Retinal pigment epithelial cell (primary cell): ENCODE measurements around the gene PDE4A.

ENCODE experiments used
- DNase-seq: peaks from one replicate; pipeline ENCODE4 v3.0.0-alpha.2; 2010; ENCODE audit warnings: low read depth
- H3K4me3 ChIP-seq: 2 replicates; pipeline ENCODE4 v1.5.1; 2011; ENCODE audit warnings: mild to moderate bottlenecking, low read length, control low read depth, moderate library complexity
- TF ChIP-seq, protein P1 (sequence below): conservative IDR thresholded peaks from 2 replicates; pipeline ENCODE4 v1.5.1; 2011; ENCODE audit warnings: low read depth, low read length, control low read depth, inconsistent platforms

PDE4A gene

DNA sequence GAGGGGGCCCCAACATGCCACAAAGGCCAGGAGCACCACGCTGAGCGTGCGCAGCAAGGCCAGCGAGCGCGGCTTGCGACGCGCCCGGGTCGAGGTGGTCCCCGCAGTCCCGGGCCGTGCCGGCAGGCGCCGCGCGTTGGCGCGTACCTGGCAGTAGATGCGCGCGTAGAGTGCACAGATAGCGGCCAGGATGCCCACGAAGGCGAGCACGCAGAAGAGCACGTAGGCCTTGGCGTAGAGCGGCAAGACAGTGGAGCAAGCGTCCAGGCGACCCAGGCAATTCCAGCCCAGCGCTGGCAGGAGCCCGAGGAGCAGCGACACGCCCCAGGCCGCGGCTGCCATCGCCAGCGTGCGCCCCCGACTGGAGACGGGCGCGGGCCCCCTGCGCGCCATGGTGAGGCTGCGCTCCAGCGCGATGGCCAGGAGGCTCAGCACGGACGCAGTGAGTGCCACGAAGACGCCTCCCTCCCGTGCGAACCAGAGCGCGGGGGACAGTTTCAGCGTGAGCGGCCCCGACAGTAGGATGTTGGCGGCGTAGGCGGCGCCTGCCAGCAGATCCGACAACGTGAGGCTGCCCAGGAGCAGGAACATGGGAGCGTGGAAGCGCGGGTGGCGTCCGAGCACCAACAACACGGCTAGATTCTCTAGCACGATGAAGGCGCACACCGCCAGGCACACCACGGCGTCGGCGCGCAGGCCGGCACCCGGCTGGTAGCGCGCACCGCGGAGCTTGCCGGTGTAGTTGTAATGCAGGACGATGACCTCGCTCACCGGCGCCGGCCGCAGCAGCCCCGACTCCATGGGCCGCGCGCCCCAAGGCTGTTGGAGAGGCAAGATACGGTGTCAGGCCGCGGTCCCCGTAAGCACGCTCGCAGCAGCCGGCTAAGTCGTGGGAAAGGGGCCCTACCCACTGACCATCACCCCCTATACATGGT, 94.1 kb downstream of the PDE4A start:
- no peak overlapping the region for H3K4me3 ChIP-seq
- no peak for DNase-seq
- TF ChIP-seq, protein P1, sequence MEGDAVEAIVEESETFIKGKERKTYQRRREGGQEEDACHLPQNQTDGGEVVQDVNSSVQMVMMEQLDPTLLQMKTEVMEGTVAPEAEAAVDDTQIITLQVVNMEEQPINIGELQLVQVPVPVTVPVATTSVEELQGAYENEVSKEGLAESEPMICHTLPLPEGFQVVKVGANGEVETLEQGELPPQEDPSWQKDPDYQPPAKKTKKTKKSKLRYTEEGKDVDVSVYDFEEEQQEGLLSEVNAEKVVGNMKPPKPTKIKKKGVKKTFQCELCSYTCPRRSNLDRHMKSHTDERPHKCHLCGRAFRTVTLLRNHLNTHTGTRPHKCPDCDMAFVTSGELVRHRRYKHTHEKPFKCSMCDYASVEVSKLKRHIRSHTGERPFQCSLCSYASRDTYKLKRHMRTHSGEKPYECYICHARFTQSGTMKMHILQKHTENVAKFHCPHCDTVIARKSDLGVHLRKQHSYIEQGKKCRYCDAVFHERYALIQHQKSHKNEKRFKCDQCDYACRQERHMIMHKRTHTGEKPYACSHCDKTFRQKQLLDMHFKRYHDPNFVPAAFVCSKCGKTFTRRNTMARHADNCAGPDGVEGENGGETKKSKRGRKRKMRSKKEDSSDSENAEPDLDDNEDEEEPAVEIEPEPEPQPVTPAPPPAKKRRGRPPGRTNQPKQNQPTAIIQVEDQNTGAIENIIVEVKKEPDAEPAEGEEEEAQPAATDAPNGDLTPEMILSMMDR, result no peak

DNA sequence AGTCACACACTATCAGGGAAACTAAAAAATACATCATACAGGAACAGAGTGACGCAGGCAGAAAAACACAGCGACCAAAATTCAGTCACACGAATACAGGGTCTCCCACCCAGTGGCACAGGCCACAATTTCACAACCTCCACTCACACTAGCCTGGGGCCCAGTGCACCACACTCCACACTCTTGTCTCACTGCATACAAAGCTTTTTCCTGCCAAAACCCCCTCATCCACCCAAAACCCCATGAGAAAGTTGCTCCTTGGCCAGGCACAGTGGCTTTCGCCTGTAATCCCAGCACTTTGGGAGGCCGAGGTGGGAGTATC, 95.7 kb downstream of the PDE4A start:
- TF ChIP-seq, protein P1, result no peak
- no peak for DNase-seq
- no peak overlapping the region for H3K4me3 ChIP-seq

DNA sequence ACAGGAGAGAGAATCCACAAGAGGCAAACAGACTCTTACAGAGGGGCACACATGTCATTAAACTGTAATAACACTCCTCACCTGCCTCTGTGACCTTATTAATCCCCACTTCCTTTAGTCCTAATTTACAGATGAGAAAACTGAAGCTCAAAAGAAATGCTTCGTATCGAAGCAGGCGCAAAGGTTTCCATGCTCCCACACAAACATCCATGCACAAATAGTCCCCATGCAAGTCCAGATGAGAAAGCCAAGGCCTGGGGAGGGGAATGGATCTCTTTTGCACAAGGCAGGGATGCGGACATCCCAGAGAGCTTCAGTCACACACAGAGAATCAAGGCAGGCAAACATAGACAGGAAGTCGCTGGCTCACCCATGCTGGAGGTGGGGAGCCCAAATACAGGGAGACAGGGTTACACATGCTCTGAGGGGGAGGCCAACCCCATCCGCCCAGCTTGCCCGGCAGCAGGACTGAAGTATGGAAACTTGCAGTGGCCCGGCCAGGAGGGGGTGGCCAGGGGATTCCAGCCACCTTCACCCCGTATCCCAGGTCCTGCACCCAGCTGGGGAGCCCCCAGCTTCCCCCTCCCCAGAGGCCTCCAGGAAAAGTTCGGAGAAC, 96.4 kb downstream of the PDE4A start:
- TF ChIP-seq, protein P1, result no peak
- peak overlapping the region; percentile 45 for H3K4me3 ChIP-seq
- no peak for DNase-seq

DNA sequence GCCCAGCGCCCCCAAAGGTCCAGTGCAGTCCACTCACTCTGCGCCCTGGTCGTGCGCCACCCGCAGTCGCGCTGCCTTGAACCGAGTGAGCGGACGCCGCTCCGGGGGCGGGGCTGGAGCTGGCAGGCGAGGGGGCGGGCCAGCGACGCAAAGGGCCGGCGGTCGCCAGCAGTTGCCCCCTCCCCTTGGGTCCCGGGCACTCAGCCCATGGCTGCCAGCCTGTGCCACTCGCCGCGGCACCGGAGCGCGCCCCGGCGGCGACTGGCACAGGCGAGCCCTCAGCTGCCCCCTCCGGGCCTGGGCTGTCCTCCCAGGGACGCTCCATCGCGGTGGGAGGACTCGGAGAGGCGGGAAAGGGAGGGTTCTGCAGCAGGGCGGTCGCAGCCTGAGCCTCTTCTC, 97.0 kb downstream of the PDE4A start, which contains the start of gene S1PR5:
S1PR5 (minus strand) TSS at position 87 of the 399 bp plus-strand sequence. CDS start 2,436 bp downstream, outside the sequence.
- TF ChIP-seq, protein P1, result no peak
- H3K4me3 ChIP-seq, result peak within 1 kb of the TSS; percentile 45
- no peak for DNase-seq

DNA sequence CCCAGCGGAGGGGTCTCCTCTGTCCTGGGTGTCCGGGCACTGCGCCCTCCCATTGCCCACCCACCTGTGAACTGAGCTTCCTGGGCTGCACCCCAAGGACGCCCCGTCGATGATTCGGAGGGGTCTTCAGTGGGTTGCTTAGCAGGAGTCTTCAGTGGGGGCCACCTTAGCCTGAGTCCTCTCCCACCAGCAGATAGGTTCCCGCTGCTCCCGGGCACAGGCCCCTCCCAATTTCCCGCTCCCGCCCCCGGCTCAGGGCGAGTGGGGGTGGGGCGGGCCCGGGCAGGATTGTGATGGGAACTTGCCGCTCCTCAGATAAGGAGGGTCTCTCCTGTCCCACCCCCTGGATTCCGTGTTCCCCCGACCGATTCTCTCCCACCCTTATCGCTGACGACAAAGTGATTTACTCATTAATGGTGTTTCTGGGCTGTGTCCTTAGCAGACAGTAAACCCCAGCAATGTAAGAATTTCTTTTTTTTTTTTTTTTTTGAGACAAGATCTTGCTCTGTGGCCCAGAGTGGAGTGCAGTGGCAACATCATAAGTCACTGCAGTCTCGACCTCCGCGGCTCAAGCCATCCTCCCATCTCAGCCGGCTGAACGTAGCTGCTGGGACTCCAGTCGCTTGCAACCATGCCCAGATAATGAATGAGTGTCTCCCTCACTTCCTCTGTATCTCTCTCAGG, 97.6 kb downstream of the PDE4A start:
- peak overlapping the region; percentile 39 for H3K4me3 ChIP-seq
- TF ChIP-seq, protein P1, result no peak
- DNase-seq, result no peak

DNA sequence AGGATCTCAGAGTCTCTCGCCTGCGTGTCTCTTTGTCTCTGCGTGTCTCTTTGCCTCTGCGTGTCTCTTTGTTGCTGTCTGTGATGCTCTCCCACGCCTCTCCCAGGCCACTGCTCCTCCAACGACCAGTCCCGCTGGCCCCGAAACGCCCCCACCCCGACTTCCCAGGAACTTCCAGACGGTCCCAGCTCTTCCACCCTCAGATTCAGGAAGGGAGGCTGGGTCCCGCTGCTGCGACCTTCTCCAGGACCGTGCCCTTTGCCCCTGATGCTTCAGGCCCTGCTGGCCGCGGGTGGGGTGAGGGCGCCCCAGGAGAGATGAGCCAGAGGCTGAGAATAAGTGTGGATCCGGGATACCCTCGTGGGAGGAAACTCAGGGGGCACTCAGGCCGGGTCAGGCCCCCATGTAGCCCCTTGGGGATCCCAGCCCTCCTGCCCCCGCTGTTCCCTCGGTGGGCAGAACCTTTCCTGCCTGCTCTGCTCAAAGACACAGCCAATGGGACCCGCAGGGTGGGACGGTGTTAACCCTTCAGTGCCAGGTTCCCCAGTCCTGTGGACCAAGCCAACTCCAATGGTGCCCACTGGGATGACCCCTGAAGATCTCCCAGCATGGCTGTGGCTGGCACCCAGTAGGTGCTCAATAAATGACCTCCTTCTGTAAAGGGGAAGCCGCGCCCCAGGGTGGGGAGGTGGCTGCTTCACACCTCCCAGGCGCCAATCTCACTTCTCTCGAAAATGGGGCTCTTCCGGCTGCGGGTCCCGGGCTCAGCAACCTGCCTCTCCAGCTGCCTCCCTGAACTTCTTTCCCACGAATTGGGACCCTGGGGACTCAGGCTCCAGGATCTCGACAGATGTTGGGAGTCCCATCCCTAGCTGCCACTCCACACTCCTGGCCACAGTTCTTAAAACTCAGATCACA, 98.4 kb downstream of the PDE4A start:
- no peak for DNase-seq
- TF ChIP-seq, protein P1, result no peak
- H3K4me3 ChIP-seq, result no peak overlapping the region
